Osteoblast (primary cell): ENCODE results near the gene MAD1L1. TPM values are rescaled to one million over a fixed set of nuclear protein-coding genes. Genes with fewer than 3 reads are reported as not detected.

ENCODE experiments used
- DNase-seq: peaks from one replicate; pipeline ENCODE4 v3.0.0; 2011; ENCODE audit warnings: low spot score, mixed read lengths; ENCODE audit not compliant: insufficient read length; ENCODE audit errors: missing footprints
- H2AFZ ChIP-seq: 2 replicates; pipeline ENCODE4 v1.6.0; 2011; ENCODE audit warnings: mild to moderate bottlenecking, low read length
- H3K27ac ChIP-seq: 2 replicates; pipeline ENCODE4 v1.5.1; 2011; ENCODE audit warnings: mild to moderate bottlenecking, low read depth, low read length, moderate library complexity
- H3K27me3 ChIP-seq: 2 replicates; pipeline ENCODE4 v1.6.0; 2012; ENCODE audit warnings: mild to moderate bottlenecking, control low read depth, inconsistent platforms, low read length, moderate library complexity; ENCODE audit not compliant: insufficient read depth
- H3K36me3 ChIP-seq: 2 replicates; pipeline ENCODE4 v1.5.1; 2011; ENCODE audit warnings: mild to moderate bottlenecking, low read length, control low read depth, moderate library complexity; ENCODE audit not compliant: insufficient read depth
- H3K4me1 ChIP-seq: 2 replicates; pipeline ENCODE4 v1.5.1; 2011; ENCODE audit warnings: mild to moderate bottlenecking, low read length, control low read depth, moderate library complexity; ENCODE audit not compliant: insufficient read depth
- H3K4me2 ChIP-seq: 2 replicates; pipeline ENCODE4 v1.6.0; 2011; ENCODE audit warnings: mild to moderate bottlenecking, low read length; ENCODE audit not compliant: insufficient read depth
- H3K4me3 ChIP-seq: fragments of 200-600 bp; sonication (generic); 3 replicates; pipeline ENCODE4 v1.5.1; 2012; ENCODE audit warnings: mild to moderate bottlenecking, low read length, inconsistent platforms; ENCODE audit not compliant: insufficient read depth
- H3K79me2 ChIP-seq: 2 replicates; pipeline ENCODE4 v1.6.0; 2012; ENCODE audit warnings: mild to moderate bottlenecking, low read length, control low read depth, inconsistent platforms; ENCODE audit not compliant: insufficient read depth
- H3K9me3 ChIP-seq: 2 replicates; pipeline ENCODE4 v1.5.1; 2011; ENCODE audit warnings: low read depth, low read length, control low read depth
- H4K20me1 ChIP-seq: 2 replicates; pipeline ENCODE4 v1.6.0; 2012; ENCODE audit warnings: mild to moderate bottlenecking, low read length, control low read depth; ENCODE audit not compliant: insufficient read depth
- total RNA-seq: library from RNA; depleted of rRNA; stranded (reverse); fragments of >200 nt; gene quantifications from 2 replicates; pipeline ENCODE4 v1.2.3, GENCODE V29; 2012
- TF ChIP-seq, protein P1 (sequence below): IDR thresholded peaks from 2 replicates; pipeline ENCODE4 v1.5.1; 2011; ENCODE audit warnings: mild to moderate bottlenecking, low read depth, low read length, moderate library complexity; ENCODE audit errors: extremely low read depth

Gene MAD1L1
- total RNA-seq, 1 donor: 66.2 TPM

DNA sequence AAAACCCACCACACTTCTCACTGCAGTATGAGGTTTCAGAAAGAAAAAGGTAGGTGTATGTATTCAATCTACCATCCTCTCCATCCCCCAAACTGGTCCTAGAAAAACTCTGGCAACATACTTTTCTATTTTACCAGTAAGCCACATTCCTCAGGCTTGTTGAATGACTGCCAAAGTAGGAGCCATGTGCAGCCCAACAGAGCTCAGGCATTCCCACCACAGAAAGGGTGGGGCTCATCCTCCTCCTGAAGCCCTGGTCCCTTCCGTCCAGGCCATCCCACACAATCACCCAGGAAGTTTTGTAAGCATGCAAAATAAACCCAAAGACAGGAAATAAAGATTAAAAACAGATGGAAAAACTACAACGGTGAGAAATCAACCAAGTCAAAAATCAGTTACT is 57.2 kb downstream of the MAD1L1 start:
- H3K27ac ChIP-seq: peak overlapping the region; percentile 55
- no peaks in the 10 kb centered on the region for H3K27me3 ChIP-seq
- H3K36me3 ChIP-seq: no peaks in the 10 kb centered on the region
- no peaks in the 10 kb centered on the region for H3K79me2 ChIP-seq
- H3K4me2 ChIP-seq: peak overlapping the region; percentile 5
- H3K9me3 ChIP-seq: no peaks in the 10 kb centered on the region
- H3K4me1 ChIP-seq: peaks cover 32% of the 10 kb centered on the region
- DNase-seq: peak; percentile 99
- H4K20me1 ChIP-seq: peaks cover 11% of the 10 kb centered on the region
- H2AFZ ChIP-seq: no peak overlapping the region
- no peak overlapping the region for H3K4me3 ChIP-seq
- TF ChIP-seq, protein P1, sequence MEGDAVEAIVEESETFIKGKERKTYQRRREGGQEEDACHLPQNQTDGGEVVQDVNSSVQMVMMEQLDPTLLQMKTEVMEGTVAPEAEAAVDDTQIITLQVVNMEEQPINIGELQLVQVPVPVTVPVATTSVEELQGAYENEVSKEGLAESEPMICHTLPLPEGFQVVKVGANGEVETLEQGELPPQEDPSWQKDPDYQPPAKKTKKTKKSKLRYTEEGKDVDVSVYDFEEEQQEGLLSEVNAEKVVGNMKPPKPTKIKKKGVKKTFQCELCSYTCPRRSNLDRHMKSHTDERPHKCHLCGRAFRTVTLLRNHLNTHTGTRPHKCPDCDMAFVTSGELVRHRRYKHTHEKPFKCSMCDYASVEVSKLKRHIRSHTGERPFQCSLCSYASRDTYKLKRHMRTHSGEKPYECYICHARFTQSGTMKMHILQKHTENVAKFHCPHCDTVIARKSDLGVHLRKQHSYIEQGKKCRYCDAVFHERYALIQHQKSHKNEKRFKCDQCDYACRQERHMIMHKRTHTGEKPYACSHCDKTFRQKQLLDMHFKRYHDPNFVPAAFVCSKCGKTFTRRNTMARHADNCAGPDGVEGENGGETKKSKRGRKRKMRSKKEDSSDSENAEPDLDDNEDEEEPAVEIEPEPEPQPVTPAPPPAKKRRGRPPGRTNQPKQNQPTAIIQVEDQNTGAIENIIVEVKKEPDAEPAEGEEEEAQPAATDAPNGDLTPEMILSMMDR: no peak

DNA sequence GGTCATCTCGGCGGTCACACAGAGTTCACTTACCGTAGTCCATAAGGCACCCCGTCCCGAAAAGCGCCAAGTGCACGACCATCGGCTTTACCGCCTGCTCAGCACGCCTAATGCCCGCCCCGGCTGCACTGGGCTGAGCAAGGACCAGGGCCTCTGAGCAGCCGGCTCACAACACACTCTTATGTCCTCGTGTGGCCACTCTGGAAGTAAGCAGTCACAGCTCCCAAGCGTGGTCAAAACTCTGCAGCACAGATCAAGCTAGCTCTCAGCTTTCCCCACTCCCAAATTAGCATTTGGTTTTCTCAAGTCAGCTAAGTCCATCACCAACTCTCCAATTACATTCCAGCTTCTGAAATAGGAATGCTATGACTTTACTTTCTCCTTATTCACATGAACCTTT is 57.7 kb downstream of the MAD1L1 start:
- no peaks in the 10 kb centered on the region for H3K79me2 ChIP-seq
- peak; percentile 97 for DNase-seq
- H3K36me3 ChIP-seq: no peaks in the 10 kb centered on the region
- peak overlapping the region; percentile 5 for H3K4me2 ChIP-seq
- H3K4me1 ChIP-seq: peaks cover 32% of the 10 kb centered on the region
- peak overlapping the region; percentile 20 for H3K4me3 ChIP-seq
- no peaks in the 10 kb centered on the region for H3K9me3 ChIP-seq
- H3K27me3 ChIP-seq: no peaks in the 10 kb centered on the region
- TF ChIP-seq, protein P1: no peak
- H4K20me1 ChIP-seq: peaks cover 11% of the 10 kb centered on the region
- H2AFZ ChIP-seq: no peak overlapping the region
- peak overlapping the region; percentile 55 for H3K27ac ChIP-seq

DNA sequence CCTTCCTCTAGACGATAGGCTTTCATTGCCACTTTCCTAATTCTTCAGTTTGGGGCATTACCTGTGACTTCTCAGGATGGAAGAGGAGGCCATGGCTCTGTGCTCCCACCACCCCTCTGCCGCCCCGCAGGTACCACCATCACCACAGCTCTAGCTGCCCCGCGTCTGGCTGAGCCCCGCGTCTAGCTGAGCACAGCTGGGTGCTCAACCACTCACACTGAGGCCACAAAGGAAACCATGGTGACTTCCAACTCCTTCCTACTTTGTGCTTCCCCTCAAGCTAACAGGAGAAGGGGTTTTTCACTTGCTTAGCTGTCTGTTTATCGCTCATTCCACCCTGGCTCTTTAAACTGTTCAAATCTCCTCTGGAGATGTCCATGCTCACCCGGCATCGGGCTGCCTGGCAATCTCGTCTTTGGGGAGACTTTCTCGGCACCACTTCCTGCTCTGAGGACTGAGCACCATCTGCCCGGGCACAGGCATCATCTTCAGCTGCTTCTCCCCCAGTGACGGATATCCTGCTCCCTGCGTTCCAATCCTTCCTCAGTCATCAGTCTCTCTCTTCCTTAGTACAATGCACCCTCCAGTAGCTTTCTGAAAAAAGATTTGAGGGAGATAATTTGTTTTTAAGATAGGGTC is 59.4 kb downstream of the MAD1L1 start:
- Histone ChIP-seq H3K4me1 (peaks cover 32% of the 10 kb centered on the region), H3K9me3 (no peaks in the 10 kb centered on the region), H4K20me1 (peaks cover 11% of the 10 kb centered on the region), H3K36me3 (no peaks in the 10 kb centered on the region), H3K4me2 (peak overlapping the region; percentile 44), H2AFZ (peak overlapping the region; percentile 37), H3K27ac (no peak overlapping the region), H3K4me3 (no peak overlapping the region), H3K27me3 (no peaks in the 10 kb centered on the region), H3K79me2 (no peaks in the 10 kb centered on the region)
- DNase-seq: no peak
- TF ChIP-seq, protein P1: no peak

DNA sequence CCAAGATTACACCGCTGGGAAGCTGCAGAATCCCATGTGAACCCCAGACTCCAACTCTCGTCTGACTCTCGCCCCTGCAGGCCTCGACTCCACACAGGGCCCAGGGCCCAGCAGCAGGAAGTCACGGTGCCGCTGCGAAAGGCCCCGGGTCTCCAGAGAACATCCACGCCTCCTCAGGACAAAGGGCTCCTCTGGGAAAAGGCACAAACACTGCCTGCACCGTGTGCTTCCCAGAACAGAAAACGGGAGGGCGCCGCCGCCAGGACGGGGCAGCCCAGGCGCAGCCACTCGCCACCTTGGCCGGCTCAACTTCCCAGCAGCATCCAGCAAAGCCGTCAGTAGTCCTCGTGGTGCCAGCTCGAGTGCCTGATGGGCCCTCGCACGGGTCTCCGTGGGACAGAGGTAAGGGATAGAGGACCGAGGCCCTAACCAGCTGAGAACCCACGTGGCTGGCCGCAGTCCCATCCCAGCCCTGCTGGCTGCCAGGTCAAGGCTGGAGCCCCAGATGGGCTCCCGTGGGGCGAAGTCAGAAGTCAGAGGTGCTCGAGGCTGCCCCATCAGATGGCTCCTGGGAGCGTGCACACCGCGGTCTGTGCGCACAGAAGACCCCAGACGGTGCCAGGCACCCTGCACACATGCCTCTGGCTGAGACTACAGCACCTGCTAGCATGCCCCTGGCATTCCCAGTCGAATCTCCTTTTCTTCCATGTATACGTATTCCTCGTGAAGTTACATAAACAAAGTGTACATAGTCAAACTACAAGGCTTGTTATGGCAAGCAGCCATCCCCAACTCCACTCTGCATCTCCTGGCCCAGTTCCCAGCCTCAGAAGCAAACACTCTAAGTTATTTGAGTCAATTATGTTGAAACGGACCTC is 60.2 kb downstream of the MAD1L1 start:
- TF ChIP-seq, protein P1: no peak
- Histone ChIP-seq H3K79me2 (no peaks in the 10 kb centered on the region), H2AFZ (peak overlapping the region; percentile 37), H3K9me3 (no peaks in the 10 kb centered on the region), H3K4me2 (peak overlapping the region; percentile 44), H3K4me3 (no peak overlapping the region), H3K27ac (no peak overlapping the region), H3K4me1 (peaks cover 32% of the 10 kb centered on the region), H3K36me3 (no peaks in the 10 kb centered on the region), H4K20me1 (peaks cover 11% of the 10 kb centered on the region), H3K27me3 (no peaks in the 10 kb centered on the region)
- DNase-seq: peak; percentile 98
